VCaP (cell line): ENCODE measurements around the gene IGF2BP3.

Experiments
- H3K27ac ChIP-seq: fragments of 450-650 bp; 2 replicates; pipeline ENCODE4 v1.5.1; 2017
- TF ChIP-seq, protein P1 (sequence below): fragments of 450-650 bp; conservative IDR thresholded peaks from 2 replicates; pipeline ENCODE4 v1.5.1; 2017; ENCODE audit warnings: mild to moderate bottlenecking, moderate library complexity

IGF2BP3 gene

GRCh38 chr7:23383225-23383624 is 87.1 kb downstream of the IGF2BP3 start:
- TF ChIP-seq, protein P1, sequence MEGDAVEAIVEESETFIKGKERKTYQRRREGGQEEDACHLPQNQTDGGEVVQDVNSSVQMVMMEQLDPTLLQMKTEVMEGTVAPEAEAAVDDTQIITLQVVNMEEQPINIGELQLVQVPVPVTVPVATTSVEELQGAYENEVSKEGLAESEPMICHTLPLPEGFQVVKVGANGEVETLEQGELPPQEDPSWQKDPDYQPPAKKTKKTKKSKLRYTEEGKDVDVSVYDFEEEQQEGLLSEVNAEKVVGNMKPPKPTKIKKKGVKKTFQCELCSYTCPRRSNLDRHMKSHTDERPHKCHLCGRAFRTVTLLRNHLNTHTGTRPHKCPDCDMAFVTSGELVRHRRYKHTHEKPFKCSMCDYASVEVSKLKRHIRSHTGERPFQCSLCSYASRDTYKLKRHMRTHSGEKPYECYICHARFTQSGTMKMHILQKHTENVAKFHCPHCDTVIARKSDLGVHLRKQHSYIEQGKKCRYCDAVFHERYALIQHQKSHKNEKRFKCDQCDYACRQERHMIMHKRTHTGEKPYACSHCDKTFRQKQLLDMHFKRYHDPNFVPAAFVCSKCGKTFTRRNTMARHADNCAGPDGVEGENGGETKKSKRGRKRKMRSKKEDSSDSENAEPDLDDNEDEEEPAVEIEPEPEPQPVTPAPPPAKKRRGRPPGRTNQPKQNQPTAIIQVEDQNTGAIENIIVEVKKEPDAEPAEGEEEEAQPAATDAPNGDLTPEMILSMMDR, result no peak

GRCh38 chr7:23380961-23381360 is 89.3 kb downstream of the IGF2BP3 start:
- no peak overlapping the region for H3K27ac ChIP-seq
- TF ChIP-seq, protein P1, result no peak

More at GRCh38 chr7:23383225-23383624, 87.1 kb downstream of the IGF2BP3 start:
- H3K27ac ChIP-seq, result no peak overlapping the region

DNA sequence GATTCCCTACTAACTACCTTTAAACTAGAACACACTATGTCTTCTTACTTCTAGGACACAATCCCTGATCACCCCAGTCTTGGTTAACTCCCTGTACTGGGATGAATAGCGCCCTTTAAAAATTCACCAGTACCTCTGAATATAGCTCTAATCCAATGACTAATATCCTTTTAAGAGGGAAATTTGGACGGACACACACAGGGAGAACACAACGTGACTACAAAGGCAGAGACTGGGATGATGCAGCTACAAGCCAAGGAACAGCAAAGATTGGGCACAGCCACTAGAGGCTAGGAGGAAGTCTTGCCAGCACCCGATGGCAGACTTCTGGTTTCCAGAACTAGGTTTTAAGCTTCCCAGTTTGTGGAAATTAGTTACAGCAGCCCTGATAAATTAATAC is 89.7 kb downstream of the IGF2BP3 start:
- TF ChIP-seq, protein P1, result no peak
- H3K27ac ChIP-seq, result no peak overlapping the region

DNA sequence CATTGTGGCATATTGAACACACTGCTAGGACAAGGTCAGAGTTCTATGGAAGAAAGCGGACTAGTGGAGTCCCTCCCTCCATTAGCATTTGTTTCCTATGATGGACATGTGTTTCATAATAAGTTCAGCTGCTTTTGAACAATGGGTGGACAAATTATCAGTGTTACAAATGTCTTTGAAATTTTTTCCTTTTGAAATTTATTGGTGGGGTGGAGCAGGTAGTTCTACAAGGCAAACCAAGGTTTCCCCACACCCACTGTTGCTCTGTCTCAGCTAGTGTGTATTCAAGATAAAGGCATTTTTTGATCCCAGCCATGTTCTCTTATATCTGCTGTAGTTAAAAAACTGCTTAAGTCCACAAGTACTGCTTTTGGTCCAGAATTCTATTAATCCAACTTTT is 91.3 kb downstream of the IGF2BP3 start:
- TF ChIP-seq, protein P1, result no peak
- H3K27ac ChIP-seq, result no peak overlapping the region

DNA sequence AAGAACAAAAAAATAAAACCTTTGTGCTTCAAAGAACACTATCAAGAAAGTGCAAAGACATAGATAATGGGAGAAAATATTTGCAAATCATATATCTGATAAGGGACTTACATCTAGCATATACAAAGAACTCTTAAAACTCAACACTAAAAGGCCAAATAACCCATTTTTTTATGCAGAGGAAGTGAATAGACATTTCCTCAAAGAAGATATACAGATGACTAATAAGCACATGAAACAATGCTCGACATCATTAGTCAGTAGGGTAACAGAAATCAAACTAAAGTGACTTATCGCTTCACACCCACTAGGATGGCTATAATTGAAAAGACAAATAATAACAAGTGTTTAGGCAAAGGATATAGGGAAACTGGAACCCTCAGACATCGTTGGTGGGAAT is 93.2 kb downstream of the IGF2BP3 start:
- no peak overlapping the region for H3K27ac ChIP-seq
- TF ChIP-seq, protein P1, result no peak

DNA sequence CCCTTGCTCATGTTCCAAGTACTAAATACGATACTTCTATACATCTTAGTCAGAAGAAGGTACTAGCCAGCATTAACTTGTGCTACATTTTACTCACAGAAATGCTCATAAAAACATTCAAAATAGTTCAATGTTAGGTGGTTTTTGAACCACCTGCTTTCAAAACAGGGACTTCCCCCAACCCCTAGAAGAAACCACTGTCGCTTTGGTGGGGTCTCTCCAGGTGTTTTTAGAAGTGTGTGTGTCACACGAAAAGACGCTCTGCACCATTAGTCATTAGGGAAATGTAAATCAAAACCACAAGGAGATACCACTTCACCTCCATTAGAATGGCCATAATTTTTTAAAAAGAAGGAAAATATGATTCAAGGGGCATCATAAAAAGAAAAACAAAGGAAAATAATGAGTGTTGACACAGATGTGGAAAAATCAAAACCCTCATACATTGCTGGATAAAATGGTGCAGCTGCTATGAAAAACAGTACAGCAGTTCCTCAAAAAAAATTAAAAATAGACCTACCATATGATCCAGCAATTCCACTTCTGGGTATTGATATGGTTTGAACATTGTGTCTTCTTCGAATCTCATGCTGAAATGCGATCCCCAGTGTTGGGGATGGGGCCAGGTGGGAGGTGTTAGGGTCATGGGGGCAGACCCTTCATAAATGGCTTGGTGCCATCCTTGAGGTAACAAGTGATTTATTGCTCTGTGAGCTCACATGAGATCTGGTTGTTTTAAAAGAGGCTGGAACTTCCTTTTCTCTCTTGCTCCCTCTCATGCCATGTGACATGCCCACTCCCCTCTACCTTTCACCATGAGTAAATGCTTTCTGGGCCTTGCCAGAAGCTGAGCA is 96.9 kb downstream of the IGF2BP3 start:
- TF ChIP-seq, protein P1, result no peak

GRCh38 chr7:23372611-23373010 is 97.7 kb downstream of the IGF2BP3 start:
- TF ChIP-seq, protein P1, result no peak
- no peak overlapping the region for H3K27ac ChIP-seq

More for the DNA sequence above, 96.9 kb downstream of the IGF2BP3 start:
- no peak overlapping the region for H3K27ac ChIP-seq
